Ishikawa (cell line): ENCODE results near the gene ARHGAP45.

Experiments used
- CEBPB ChIP-seq: IDR thresholded peaks from 2 replicates; pipeline ENCODE4 v1.6.1; 2012
- CREB1 ChIP-seq: IDR thresholded peaks from 2 replicates; pipeline ENCODE4 v1.6.1; 2012; ENCODE audit warnings: low read depth
- EGR1 ChIP-seq: IDR thresholded peaks from 2 replicates; pipeline ENCODE4 v1.6.1; 2012
- EP300 ChIP-seq: IDR thresholded peaks from 2 replicates; pipeline ENCODE4 v1.6.1; 2012; ENCODE audit warnings: borderline replicate concordance
- FOXM1 ChIP-seq: IDR thresholded peaks from 2 replicates; pipeline ENCODE4 v1.6.1; 2012; ENCODE audit warnings: low read depth, borderline replicate concordance
- NFIC ChIP-seq: IDR thresholded peaks from 2 replicates; pipeline ENCODE4 v1.6.1; 2012
- RAD21 ChIP-seq: IDR thresholded peaks from 2 replicates; pipeline ENCODE4 v1.6.1; 2012; ENCODE audit warnings: low read depth
- TAF1 ChIP-seq: IDR thresholded peaks from 2 replicates; pipeline ENCODE4 v1.6.1; 2012; ENCODE audit warnings: low read depth, mild to moderate bottlenecking
- TCF12 ChIP-seq: IDR thresholded peaks from 2 replicates; pipeline ENCODE4 v1.6.1; 2012; ENCODE audit warnings: low read depth
- TEAD4 ChIP-seq: IDR thresholded peaks from 2 replicates; pipeline ENCODE4 v1.6.1; 2012
- YY1 ChIP-seq: IDR thresholded peaks from 2 replicates; pipeline ENCODE4 v1.6.1; 2012; ENCODE audit warnings: low read depth
- ZBTB7A ChIP-seq: IDR thresholded peaks from 2 replicates; pipeline ENCODE4 v1.6.1; 2012; ENCODE audit warnings: low read depth
- TF ChIP-seq, protein P1 (sequence below): IDR thresholded peaks from 2 replicates; pipeline ENCODE4 v1.6.1; 2012
- TF ChIP-seq, protein P2 (sequence below): IDR thresholded peaks from 2 replicates; pipeline ENCODE4 v1.6.1; 2012
- TF ChIP-seq, protein P3 (sequence below): IDR thresholded peaks from 2 replicates; pipeline ENCODE4 v1.6.1; 2012; ENCODE audit warnings: low read depth, mild to moderate bottlenecking

The ARHGAP45 gene

GRCh38 chr19:1073063-1073955 lies 6.3 kb downstream of the ARHGAP45 start:
- no peak for TF ChIP-seq RAD21
- no peak for TF ChIP-seq FOXM1
- TF ChIP-seq, protein P1, sequence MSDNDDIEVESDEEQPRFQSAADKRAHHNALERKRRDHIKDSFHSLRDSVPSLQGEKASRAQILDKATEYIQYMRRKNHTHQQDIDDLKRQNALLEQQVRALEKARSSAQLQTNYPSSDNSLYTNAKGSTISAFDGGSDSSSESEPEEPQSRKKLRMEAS, result no peak
- no peak for TF ChIP-seq TCF12
- no peak for TF ChIP-seq CREB1
- no peak for TF ChIP-seq EP300
- no peak for TF ChIP-seq NFIC
- no peak for TF ChIP-seq ZBTB7A
- no peak for TF ChIP-seq YY1
- TF ChIP-seq, protein P2, sequence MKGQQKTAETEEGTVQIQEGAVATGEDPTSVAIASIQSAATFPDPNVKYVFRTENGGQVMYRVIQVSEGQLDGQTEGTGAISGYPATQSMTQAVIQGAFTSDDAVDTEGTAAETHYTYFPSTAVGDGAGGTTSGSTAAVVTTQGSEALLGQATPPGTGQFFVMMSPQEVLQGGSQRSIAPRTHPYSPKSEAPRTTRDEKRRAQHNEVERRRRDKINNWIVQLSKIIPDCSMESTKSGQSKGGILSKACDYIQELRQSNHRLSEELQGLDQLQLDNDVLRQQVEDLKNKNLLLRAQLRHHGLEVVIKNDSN, result no peak
- TF ChIP-seq, protein P3, sequence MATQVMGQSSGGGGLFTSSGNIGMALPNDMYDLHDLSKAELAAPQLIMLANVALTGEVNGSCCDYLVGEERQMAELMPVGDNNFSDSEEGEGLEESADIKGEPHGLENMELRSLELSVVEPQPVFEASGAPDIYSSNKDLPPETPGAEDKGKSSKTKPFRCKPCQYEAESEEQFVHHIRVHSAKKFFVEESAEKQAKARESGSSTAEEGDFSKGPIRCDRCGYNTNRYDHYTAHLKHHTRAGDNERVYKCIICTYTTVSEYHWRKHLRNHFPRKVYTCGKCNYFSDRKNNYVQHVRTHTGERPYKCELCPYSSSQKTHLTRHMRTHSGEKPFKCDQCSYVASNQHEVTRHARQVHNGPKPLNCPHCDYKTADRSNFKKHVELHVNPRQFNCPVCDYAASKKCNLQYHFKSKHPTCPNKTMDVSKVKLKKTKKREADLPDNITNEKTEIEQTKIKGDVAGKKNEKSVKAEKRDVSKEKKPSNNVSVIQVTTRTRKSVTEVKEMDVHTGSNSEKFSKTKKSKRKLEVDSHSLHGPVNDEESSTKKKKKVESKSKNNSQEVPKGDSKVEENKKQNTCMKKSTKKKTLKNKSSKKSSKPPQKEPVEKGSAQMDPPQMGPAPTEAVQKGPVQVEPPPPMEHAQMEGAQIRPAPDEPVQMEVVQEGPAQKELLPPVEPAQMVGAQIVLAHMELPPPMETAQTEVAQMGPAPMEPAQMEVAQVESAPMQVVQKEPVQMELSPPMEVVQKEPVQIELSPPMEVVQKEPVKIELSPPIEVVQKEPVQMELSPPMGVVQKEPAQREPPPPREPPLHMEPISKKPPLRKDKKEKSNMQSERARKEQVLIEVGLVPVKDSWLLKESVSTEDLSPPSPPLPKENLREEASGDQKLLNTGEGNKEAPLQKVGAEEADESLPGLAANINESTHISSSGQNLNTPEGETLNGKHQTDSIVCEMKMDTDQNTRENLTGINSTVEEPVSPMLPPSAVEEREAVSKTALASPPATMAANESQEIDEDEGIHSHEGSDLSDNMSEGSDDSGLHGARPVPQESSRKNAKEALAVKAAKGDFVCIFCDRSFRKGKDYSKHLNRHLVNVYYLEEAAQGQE, result no peak
- no peak for TF ChIP-seq EGR1

- 0 out of 2 replicates have a peak, but pooled peaks have one; percentile 65 for TF ChIP-seq ZBTB7A
- TF ChIP-seq TEAD4, result no peak
These were observed 7.1 kb downstream of the ARHGAP45 start for GRCh38 chr19:1073956-1074517.

GRCh38 chr19:1074544-1075283 lies 7.7 kb downstream of the ARHGAP45 start:
- TF ChIP-seq ZBTB7A (0 out of 2 replicates have a peak, but pooled peaks have one; percentile 14), NFIC (peak; percentile 64; the same call in 1 of the 2 replicates), FOXM1 (no peak), YY1 (no peak), RAD21 (no peak), EGR1 (0 out of 2 replicates have a peak, but pooled peaks have one; percentile 2), TCF12 (no peak)
- TF ChIP-seq, protein P2, result no peak
- TF ChIP-seq, protein P3, result no peak
- TF ChIP-seq, protein P1, result 0 out of 2 replicates have a peak, but pooled peaks have one; percentile 19

DNA sequence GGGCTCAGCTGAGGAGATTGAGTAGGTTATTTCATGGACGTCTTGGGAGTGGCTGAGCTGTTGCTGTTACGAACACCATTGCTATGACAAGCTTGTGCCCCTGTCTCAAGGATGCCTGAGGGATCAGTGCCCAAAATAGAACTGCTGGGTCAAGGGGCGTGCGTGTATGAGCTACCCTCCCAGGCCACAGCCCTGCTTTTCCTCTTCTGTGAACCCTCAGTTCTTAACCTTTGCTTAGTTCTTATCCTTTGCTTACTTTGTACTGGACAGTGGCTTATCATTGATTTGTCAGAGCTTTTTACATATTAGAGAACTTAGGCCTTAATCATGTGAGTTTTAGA lies 9.0 kb downstream of the ARHGAP45 start:
- TF ChIP-seq CEBPB, result no peak
- no peak for TF ChIP-seq TEAD4
- no peak for TF ChIP-seq EGR1
- no peak for TF ChIP-seq EP300

DNA sequence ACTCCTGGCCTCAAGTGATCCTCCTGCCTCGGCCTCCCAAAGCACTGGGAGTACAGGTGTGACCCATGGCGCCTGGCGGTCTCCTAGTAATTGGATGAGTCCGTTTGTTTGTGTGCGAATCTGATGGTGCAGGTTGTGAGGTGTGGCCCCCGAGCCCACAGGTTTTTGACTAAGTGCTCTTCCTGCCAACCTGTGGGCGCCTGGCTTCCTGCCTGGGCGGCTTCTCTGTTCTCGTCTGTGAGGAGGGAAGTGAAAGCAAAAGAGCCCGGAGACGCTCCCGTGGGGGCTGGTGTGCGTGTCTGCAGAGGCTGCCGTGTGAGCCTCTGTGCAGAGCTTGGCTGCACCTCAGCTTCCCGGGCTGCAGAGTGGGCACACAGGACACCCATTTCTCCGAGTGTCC lies 10.0 kb downstream of the ARHGAP45 start:
- TF ChIP-seq EGR1 (no peak), ZBTB7A (no peak), CEBPB (no peak), RAD21 (no peak), TEAD4 (no peak), EP300 (peak; percentile 42; the same call in 1 of the 2 replicates), TCF12 (0 out of 2 replicates have a peak, but pooled peaks have one; percentile 53), FOXM1 (no peak), TAF1 (no peak), YY1 (no peak), NFIC (no peak; the same call in 1 of the 2 replicates), CREB1 (no peak)
- TF ChIP-seq, protein P3, result no peak
- TF ChIP-seq, protein P1, result 0 out of 2 replicates have a peak, but pooled peaks have one; percentile 37
- TF ChIP-seq, protein P2, result no peak
